Loucy (cell line): ENCODE data around the gene CEP112.

Experiments
- CTCF ChIP-seq: fragments of 200-600 bp; sonication (generic); conservative IDR thresholded peaks from 2 replicates; pipeline ENCODE4 v1.5.1; 2014; ENCODE audit warnings: mild to moderate bottlenecking, antibody characterized with exemption, low read length
- EZH2phosphoT487 ChIP-seq: fragments of 200-600 bp; IDR thresholded peaks from 2 replicates; pipeline ENCODE4 v1.6.1; 2018; ENCODE audit warnings: antibody characterized with exemption, mild to moderate bottlenecking, moderate library complexity, borderline replicate concordance

GRCh38 chr17:65759532-65759931 lies 432.4 kb downstream of the CEP112 start:
- no peak for TF ChIP-seq CTCF
- TF ChIP-seq EZH2phosphoT487: no peak
